Activated naive CD8-positive, alpha-beta T cell (primary cell): ENCODE measurements around the gene SKAP2.

Experiments used
- H3K27ac Mint-ChIP-seq: one replicate; pipeline ENCODE4 v1.8.0; 2021; ENCODE audit warnings: mixed read lengths
- H3K27me3 Mint-ChIP-seq: one replicate; pipeline ENCODE4 v1.8.0; 2021; ENCODE audit warnings: mixed read lengths
- H3K36me3 Mint-ChIP-seq: one replicate; pipeline ENCODE4 v1.8.0; 2021; ENCODE audit warnings: mixed read lengths
- H3K4me1 Mint-ChIP-seq: one replicate; pipeline ENCODE4 v1.8.0; 2021; ENCODE audit warnings: low read depth, mixed read lengths
- H3K4me3 Mint-ChIP-seq: one replicate; pipeline ENCODE4 v1.8.0; 2021; ENCODE audit warnings: mild to moderate bottlenecking, mixed read lengths
- H3K9me3 Mint-ChIP-seq: one replicate; pipeline ENCODE4 v1.8.0; 2021; ENCODE audit warnings: low read depth, mixed read lengths

The SKAP2 gene

GRCh38 chr7:26662646-26663045, 201.7 kb downstream of the SKAP2 start:
- Mint-ChIP-seq H3K27ac (no peak overlapping the region), H3K4me3 (no peak overlapping the region), H3K4me1 (peaks cover 18% of the 10 kb centered on the region), H3K36me3 (no peaks in the 10 kb centered on the region), H3K27me3 (peaks cover under 1% of the 10 kb centered on the region), H3K9me3 (no peaks in the 10 kb centered on the region)

GRCh38 chr7:26659121-26659520, 205.3 kb downstream of the SKAP2 start:
- no peak overlapping the region for H3K27ac Mint-ChIP-seq
- H3K9me3 Mint-ChIP-seq = no peaks in the 10 kb centered on the region
- no peaks in the 10 kb centered on the region for H3K4me1 Mint-ChIP-seq
- no peaks in the 10 kb centered on the region for H3K36me3 Mint-ChIP-seq
- peaks cover 3% of the 10 kb centered on the region for H3K27me3 Mint-ChIP-seq
- H3K4me3 Mint-ChIP-seq = no peak overlapping the region

- no peaks in the 10 kb centered on the region for H3K36me3 Mint-ChIP-seq
These were observed 205.9 kb downstream of the SKAP2 start for GRCh38 chr7:26658389-26659084.

GRCh38 chr7:26657686-26658388, 206.6 kb downstream of the SKAP2 start:
- H3K36me3 Mint-ChIP-seq = no peaks in the 10 kb centered on the region
- H3K4me3 Mint-ChIP-seq = no peak overlapping the region

More at GRCh38 chr7:26658389-26659084, 205.9 kb downstream of the SKAP2 start:
- Mint-ChIP-seq H3K4me1 (no peaks in the 10 kb centered on the region), H3K4me3 (no peak overlapping the region), H3K27ac (no peak overlapping the region), H3K27me3 (peaks cover 3% of the 10 kb centered on the region), H3K9me3 (no peaks in the 10 kb centered on the region)

GRCh38 chr7:26657206-26657641, 207.2 kb downstream of the SKAP2 start:
- no peak overlapping the region for H3K27ac Mint-ChIP-seq
- no peak overlapping the region for H3K4me3 Mint-ChIP-seq
- peaks cover 3% of the 10 kb centered on the region for H3K27me3 Mint-ChIP-seq
- no peaks in the 10 kb centered on the region for H3K9me3 Mint-ChIP-seq
- no peaks in the 10 kb centered on the region for H3K36me3 Mint-ChIP-seq
- no peaks in the 10 kb centered on the region for H3K4me1 Mint-ChIP-seq

More at GRCh38 chr7:26657686-26658388, 206.6 kb downstream of the SKAP2 start:
- Mint-ChIP-seq H3K27ac (no peak overlapping the region), H3K9me3 (no peaks in the 10 kb centered on the region), H3K27me3 (peaks cover 3% of the 10 kb centered on the region), H3K4me1 (no peaks in the 10 kb centered on the region)

GRCh38 chr7:26656735-26657134, 207.7 kb downstream of the SKAP2 start:
- H3K27ac Mint-ChIP-seq = no peak overlapping the region
- H3K9me3 Mint-ChIP-seq = no peaks in the 10 kb centered on the region
- H3K4me3 Mint-ChIP-seq = no peak overlapping the region
- H3K36me3 Mint-ChIP-seq = no peaks in the 10 kb centered on the region
- H3K4me1 Mint-ChIP-seq = no peaks in the 10 kb centered on the region
- peaks cover 3% of the 10 kb centered on the region for H3K27me3 Mint-ChIP-seq

- no peak overlapping the region for H3K27ac Mint-ChIP-seq
- no peaks in the 10 kb centered on the region for H3K36me3 Mint-ChIP-seq
- no peaks in the 10 kb centered on the region for H3K9me3 Mint-ChIP-seq
- no peaks in the 10 kb centered on the region for H3K4me1 Mint-ChIP-seq
- H3K4me3 Mint-ChIP-seq = no peak overlapping the region
- peaks cover 3% of the 10 kb centered on the region for H3K27me3 Mint-ChIP-seq
These were observed 208.6 kb downstream of the SKAP2 start for GRCh38 chr7:26655781-26656180.

GRCh38 chr7:26653430-26654399, 210.7 kb downstream of the SKAP2 start:
- Mint-ChIP-seq H3K9me3 (no peaks in the 10 kb centered on the region), H3K27me3 (peaks cover 3% of the 10 kb centered on the region)

GRCh38 chr7:26652401-26653100, 211.8 kb downstream of the SKAP2 start:
- no peaks in the 10 kb centered on the region for H3K9me3 Mint-ChIP-seq
- no peak overlapping the region for H3K27ac Mint-ChIP-seq
- H3K4me3 Mint-ChIP-seq = no peak overlapping the region

More at GRCh38 chr7:26653430-26654399, 210.7 kb downstream of the SKAP2 start:
- no peaks in the 10 kb centered on the region for H3K4me1 Mint-ChIP-seq
- no peak overlapping the region for H3K4me3 Mint-ChIP-seq
- H3K36me3 Mint-ChIP-seq = no peaks in the 10 kb centered on the region
- H3K27ac Mint-ChIP-seq = no peak overlapping the region

GRCh38 chr7:26650103-26650502, 214.3 kb downstream of the SKAP2 start:
- Mint-ChIP-seq H3K27ac (no peak overlapping the region), H3K9me3 (no peaks in the 10 kb centered on the region), H3K4me1 (no peaks in the 10 kb centered on the region), H3K36me3 (no peaks in the 10 kb centered on the region), H3K4me3 (no peak overlapping the region), H3K27me3 (no peaks in the 10 kb centered on the region)

More at GRCh38 chr7:26652401-26653100, 211.8 kb downstream of the SKAP2 start:
- H3K4me1 Mint-ChIP-seq = no peaks in the 10 kb centered on the region
- peaks cover 2% of the 10 kb centered on the region for H3K27me3 Mint-ChIP-seq
- no peaks in the 10 kb centered on the region for H3K36me3 Mint-ChIP-seq

- Mint-ChIP-seq H3K9me3 (no peaks in the 10 kb centered on the region), H3K36me3 (no peaks in the 10 kb centered on the region), H3K27me3 (no peaks in the 10 kb centered on the region), H3K4me3 (no peak overlapping the region), H3K27ac (no peak overlapping the region), H3K4me1 (no peaks in the 10 kb centered on the region)
These were observed 215.0 kb downstream of the SKAP2 start for GRCh38 chr7:26649388-26649787.

- Mint-ChIP-seq H3K36me3 (no peaks in the 10 kb centered on the region), H3K27me3 (no peaks in the 10 kb centered on the region), H3K9me3 (no peaks in the 10 kb centered on the region), H3K27ac (no peak overlapping the region), H3K4me1 (no peaks in the 10 kb centered on the region), H3K4me3 (no peak overlapping the region)
These were observed 215.8 kb downstream of the SKAP2 start for GRCh38 chr7:26648554-26648953.

- Mint-ChIP-seq H3K9me3 (no peaks in the 10 kb centered on the region), H3K4me3 (no peak overlapping the region), H3K27me3 (no peaks in the 10 kb centered on the region), H3K27ac (no peak overlapping the region), H3K4me1 (no peaks in the 10 kb centered on the region), H3K36me3 (no peaks in the 10 kb centered on the region)
These were observed 217.9 kb downstream of the SKAP2 start for GRCh38 chr7:26646336-26647048.

GRCh38 chr7:26645121-26645520, 219.3 kb downstream of the SKAP2 start:
- H3K4me3 Mint-ChIP-seq = no peak overlapping the region
- no peak overlapping the region for H3K27ac Mint-ChIP-seq
- no peaks in the 10 kb centered on the region for H3K9me3 Mint-ChIP-seq
- H3K27me3 Mint-ChIP-seq = peaks cover 2% of the 10 kb centered on the region
- no peaks in the 10 kb centered on the region for H3K4me1 Mint-ChIP-seq
- H3K36me3 Mint-ChIP-seq = no peaks in the 10 kb centered on the region
